Activated CD8-positive, alpha-beta memory T cell treated with anti-CD3 and anti-CD28 coated beads, Interleukin-2, amount 10 ng/mL, durations not matched to agents 7 days and 5 days (primary cell): ENCODE data around the gene OR5D18. TPM values are rescaled to one million over a fixed set of nuclear protein-coding genes. Genes with fewer than 3 reads are reported as not detected.

Experiments used
- total RNA-seq, 2 experiments: library from RNA; stranded (reverse); gene quantifications; one replicate each; pipeline ENCODE4 v1.2.3, GENCODE V29; 2021

OR5D18 gene
- total RNA-seq, 2 experiments from 2014 or later = not detected

Other genes with a start within 250 kb of the OR5D18 start
- not detected for gene OR4C16, start 247.5 kb upstream of the OR5D18 start, total RNA-seq
- not detected for gene OR4C11, start 212.0 kb upstream of the OR5D18 start, total RNA-seq
- gene OR4P4, start 184.5 kb upstream of the OR5D18 start, total RNA-seq = not detected
- not detected for gene OR4S2, start 171.3 kb upstream of the OR5D18 start, total RNA-seq
- not detected for gene OR4C6, start 157.4 kb upstream of the OR5D18 start, total RNA-seq
- gene OR5D13, start 46.2 kb upstream of the OR5D18 start, total RNA-seq = not detected
- not detected for gene OR5D14, start 24.1 kb upstream of the OR5D18 start, total RNA-seq
- gene OR5L1, start 8.3 kb upstream of the OR5D18 start, total RNA-seq = not detected
- gene OR5L2, start 7.6 kb downstream of the OR5D18 start, total RNA-seq = not detected
- not detected for gene OR5D16, start 19.1 kb downstream of the OR5D18 start, total RNA-seq
- not detected for gene TRIM51, start 63.7 kb downstream of the OR5D18 start, total RNA-seq
- gene OR5W2, start 95.0 kb downstream of the OR5D18 start, total RNA-seq = not detected
- gene OR5I1, start 116.8 kb downstream of the OR5D18 start, total RNA-seq = not detected
- gene OR10AG1, start 150.3 kb downstream of the OR5D18 start, total RNA-seq = not detected
- gene OR5F1, start 175.0 kb downstream of the OR5D18 start, total RNA-seq = not detected
- not detected for gene OR5AS1, start 208.0 kb downstream of the OR5D18 start, total RNA-seq